ENCODE data around the gene RASA1. TPM values are rescaled to one million over a fixed set of nuclear protein-coding genes. Genes with fewer than 3 reads are reported as not detected.
"Not testable (repeated sequence)": the region's sequence is repeated elsewhere in the genome, so short reads cannot be mapped to it uniquely, and the experiment has no call there.

Gene RASA1
- polyA plus RNA-seq, 1 experiment = 19.8 TPM

DNA sequence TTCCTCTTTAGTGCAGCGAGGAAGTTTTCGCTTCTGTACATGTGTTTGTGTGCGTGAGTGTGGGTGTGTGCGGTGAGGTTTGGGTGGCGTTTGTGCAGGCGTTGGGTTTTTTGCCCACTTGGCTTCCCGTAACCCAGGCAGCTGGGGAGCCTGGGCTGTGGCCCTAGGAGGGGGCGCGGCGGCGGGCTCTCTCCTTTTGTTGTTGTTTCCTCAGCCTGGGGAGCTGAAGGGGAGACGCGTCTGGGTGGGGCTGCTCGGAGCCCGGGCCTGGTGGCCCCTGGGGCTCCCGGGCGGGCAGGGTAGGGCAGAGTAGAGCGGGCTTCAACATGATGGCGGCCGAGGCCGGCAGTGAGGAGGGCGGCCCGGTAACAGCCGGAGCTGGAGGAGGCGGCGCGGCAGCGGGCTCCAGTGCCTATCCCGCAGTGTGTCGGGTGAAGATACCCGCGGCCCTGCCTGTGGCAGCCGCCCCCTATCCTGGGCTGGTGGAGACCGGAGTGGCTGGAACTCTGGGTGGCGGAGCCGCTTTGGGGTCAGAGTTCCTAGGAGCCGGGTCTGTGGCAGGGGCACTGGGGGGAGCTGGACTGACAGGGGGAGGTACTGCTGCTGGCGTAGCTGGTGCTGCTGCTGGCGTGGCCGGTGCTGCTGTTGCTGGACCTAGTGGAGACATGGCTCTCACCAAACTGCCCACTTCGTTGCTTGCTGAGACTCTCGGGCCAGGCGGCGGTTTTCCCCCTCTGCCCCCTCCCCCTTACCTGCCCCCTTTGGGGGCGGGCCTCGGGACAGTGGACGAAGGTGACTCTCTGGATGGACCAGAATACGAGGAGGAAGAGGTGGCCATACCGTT, 665 bp downstream of the RASA1 start:
- H3K36me3 ChIP-seq (ENCODE audit: control insufficient read depth, insufficient read depth, low read length) = no peaks in the 10 kb centered on the region
- H3K4me3 ChIP-seq (ENCODE audit: low read depth, low read length) = peak overlapping the region; percentile 93
- POLR2A ChIA-PET = interaction anchor here (0.6 kb wide), 4 partner anchors 13 to 217 kb away, joined by 8 to 11 read pairs (median 10); no protein-coding TSS in a partner anchor
- DNase-seq (ENCODE audit: low read depth) = peak; percentile 6
- no peaks in the 10 kb centered on the region for H3K27me3 ChIP-seq (ENCODE audit: control insufficient read depth, insufficient read depth, low read length)
- TF ChIP-seq, protein P1, sequence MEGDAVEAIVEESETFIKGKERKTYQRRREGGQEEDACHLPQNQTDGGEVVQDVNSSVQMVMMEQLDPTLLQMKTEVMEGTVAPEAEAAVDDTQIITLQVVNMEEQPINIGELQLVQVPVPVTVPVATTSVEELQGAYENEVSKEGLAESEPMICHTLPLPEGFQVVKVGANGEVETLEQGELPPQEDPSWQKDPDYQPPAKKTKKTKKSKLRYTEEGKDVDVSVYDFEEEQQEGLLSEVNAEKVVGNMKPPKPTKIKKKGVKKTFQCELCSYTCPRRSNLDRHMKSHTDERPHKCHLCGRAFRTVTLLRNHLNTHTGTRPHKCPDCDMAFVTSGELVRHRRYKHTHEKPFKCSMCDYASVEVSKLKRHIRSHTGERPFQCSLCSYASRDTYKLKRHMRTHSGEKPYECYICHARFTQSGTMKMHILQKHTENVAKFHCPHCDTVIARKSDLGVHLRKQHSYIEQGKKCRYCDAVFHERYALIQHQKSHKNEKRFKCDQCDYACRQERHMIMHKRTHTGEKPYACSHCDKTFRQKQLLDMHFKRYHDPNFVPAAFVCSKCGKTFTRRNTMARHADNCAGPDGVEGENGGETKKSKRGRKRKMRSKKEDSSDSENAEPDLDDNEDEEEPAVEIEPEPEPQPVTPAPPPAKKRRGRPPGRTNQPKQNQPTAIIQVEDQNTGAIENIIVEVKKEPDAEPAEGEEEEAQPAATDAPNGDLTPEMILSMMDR (IDR thresholded peaks at IDR 0.05; ENCODE audit: insufficient read depth, low read depth, low read length) = no peak
- CTCF ChIA-PET = interaction anchor here (0.5 to 1.6 kb wide), 5 partner anchors 13 to 200 kb away, joined by 3 to 7 read pairs (median 3); no protein-coding TSS in a partner anchor

DNA sequence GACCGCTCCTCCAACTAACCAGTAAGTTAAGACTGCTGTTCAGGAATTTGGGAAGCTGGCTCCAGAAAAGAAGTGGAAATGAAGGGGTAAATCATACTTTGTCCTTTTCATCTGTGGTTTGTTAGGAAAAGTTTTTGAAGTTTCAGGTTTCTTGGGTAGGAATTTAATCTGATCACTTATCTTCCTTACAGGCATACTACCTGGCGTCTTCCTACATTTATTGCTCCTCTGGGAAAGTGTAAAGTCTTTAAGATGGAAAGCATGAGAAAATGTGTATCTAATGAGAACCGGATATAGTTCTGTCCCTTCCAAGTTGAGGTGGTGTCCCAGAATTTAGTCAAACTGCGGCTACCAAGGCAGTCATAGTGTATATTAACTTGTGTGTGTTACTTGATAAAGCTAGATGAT, 1.3 kb downstream of the RASA1 start:
- POLR2A ChIA-PET = no interaction called here
- H3K4me3 ChIP-seq (ENCODE audit: low read depth, low read length) = peak overlapping the region; percentile 93
- TF ChIP-seq, protein P1 (IDR thresholded peaks at IDR 0.05; ENCODE audit: insufficient read depth, low read depth, low read length) = no peak
- no peaks in the 10 kb centered on the region for H3K27me3 ChIP-seq (ENCODE audit: control insufficient read depth, insufficient read depth, low read length)
- CTCF ChIA-PET = interaction anchor here (1.1 to 1.6 kb wide), 3 partner anchors 13 to 201 kb away, joined by 3 to 7 read pairs (median 4); no protein-coding TSS in a partner anchor
- H3K36me3 ChIP-seq (ENCODE audit: control insufficient read depth, insufficient read depth, low read length) = no peaks in the 10 kb centered on the region
- no peak for DNase-seq (ENCODE audit: low read depth)

DNA sequence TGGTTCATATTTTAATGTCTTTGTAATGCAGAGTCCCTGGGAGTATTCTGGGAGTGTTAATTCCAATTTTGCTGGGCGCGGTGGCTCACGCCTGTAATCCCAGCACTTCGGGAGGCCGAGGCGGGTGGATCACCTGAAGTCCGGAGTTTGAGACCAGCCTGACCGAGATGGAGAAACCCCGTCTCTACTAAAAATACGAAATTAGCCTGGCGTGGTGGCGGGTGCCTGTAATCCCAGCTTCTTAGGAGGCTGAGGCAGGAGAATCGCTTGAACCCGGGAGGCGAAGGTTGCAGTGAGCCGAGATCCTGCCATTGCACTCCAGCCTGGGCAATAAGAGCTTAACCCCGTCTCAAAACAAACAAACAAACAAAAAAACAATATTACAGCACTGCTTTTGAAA, 3.2 kb downstream of the RASA1 start:
- H3K4me3 ChIP-seq (ENCODE audit: low read depth, low read length); POLR2A ChIA-PET; H3K27me3 ChIP-seq (ENCODE audit: control insufficient read depth, insufficient read depth, low read length); DNase-seq (ENCODE audit: low read depth); H3K36me3 ChIP-seq (ENCODE audit: control insufficient read depth, insufficient read depth, low read length): not testable (repeated sequence)
- CTCF ChIA-PET = interaction anchor here (0.6 kb wide), 1 partner anchor 331 kb away, joined by 3 read pairs; no protein-coding TSS in a partner anchor

DNA sequence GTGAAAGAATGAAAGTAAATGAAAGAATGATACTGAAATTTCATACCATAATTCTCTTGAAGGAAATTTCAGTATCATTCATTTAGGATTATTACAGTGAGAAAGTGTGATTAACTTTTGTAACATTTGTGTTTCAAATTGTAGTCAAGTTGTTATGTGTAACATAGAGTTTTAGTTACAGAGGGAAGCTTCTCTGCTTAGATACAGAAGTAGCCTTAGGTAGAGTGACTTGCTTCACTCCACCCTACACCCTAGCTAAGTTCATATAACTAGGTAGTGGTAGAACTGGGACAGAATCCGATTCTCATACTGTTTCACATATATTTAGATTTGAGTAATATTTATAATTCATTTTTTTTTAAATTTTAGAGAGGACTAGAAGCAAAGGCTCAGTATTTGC, 9.0 kb downstream of the RASA1 start:
- TF ChIP-seq, protein P1 (IDR thresholded peaks at IDR 0.05; ENCODE audit: insufficient read depth, low read depth, low read length) = no peak
- CTCF ChIA-PET = interaction anchor here (1.4 to 1.6 kb wide), 2 partner anchors 20 to 22 kb away, joined by 3 to 4 read pairs; no protein-coding TSS in a partner anchor
- POLR2A ChIA-PET = no interaction called here
- Histone ChIP-seq H3K4me3 (ENCODE audit: low read depth, low read length) (no peak overlapping the region), H3K36me3 (ENCODE audit: control insufficient read depth, insufficient read depth, low read length) (no peaks in the 10 kb centered on the region), H3K27me3 (ENCODE audit: control insufficient read depth, insufficient read depth, low read length) (no peaks in the 10 kb centered on the region)
- DNase-seq (ENCODE audit: low read depth) = no peak

DNA sequence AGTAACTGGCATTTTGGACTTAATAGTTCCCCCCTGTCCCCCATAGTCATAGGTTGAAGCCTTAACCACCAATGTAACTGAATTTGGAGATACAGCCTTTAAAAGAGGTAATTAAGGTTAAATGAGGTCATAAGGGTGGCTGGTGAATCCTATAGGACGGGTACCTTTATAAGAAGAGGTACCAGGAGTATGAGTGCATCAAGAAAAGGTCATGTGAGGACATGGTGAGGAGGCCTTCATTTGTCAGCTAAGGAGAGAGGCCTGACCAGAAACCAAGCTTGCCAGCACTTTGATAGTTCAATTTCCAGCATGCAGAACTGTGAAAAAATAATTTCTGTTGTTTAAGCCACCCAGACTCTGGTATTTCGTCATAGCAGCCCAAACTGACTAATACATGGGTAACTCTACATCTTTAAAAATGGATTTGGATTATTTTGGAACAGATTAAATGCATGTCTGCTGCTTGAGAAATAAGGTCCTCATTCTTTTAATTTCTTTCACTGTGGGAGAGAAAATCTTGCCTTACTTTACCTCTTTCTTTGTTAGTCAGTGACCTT, 9.7 kb downstream of the RASA1 start:
- DNase-seq (ENCODE audit: low read depth) = no peak

More for the DNA sequence above, 9.7 kb downstream of the RASA1 start:
- TF ChIP-seq, protein P1 (IDR thresholded peaks at IDR 0.05; ENCODE audit: insufficient read depth, low read depth, low read length) = no peak
- ChIA-PET POLR2A (no interaction called here), CTCF (interaction anchor here (0.6 to 1.6 kb wide), 3 partner anchors 19 to 127 kb away, joined by 3 to 4 read pairs (median 3); no protein-coding TSS in a partner anchor)
- Histone ChIP-seq H3K36me3 (ENCODE audit: control insufficient read depth, insufficient read depth, low read length) (no peaks in the 10 kb centered on the region), H3K4me3 (ENCODE audit: low read depth, low read length) (no peak overlapping the region), H3K27me3 (ENCODE audit: control insufficient read depth, insufficient read depth, low read length) (no peaks in the 10 kb centered on the region)
